ENCODE measurements around the gene LMNA. TPM values are rescaled to one million over a fixed set of nuclear protein-coding genes. Genes with fewer than 3 reads are reported as not detected.
A peak's percentile ranks its signal among the peaks of the same experiment; 100 is the strongest.

LMNA gene
- total RNA-seq, 1 donor from 2014 or later = 141 TPM

GRCh38 chr1:156143765-156144489 is 29.4 kb downstream of the LMNA start:
- Mint-ChIP-seq H3K27me3 (peaks cover 5% of the 10 kb centered on the region), H3K4me3 (no peak overlapping the region), H3K9me3 (no peaks in the 10 kb centered on the region), H3K27ac (peak overlapping the region; percentile 27), H3K36me3 (no peaks in the 10 kb centered on the region), H3K4me1 (ENCODE audit: unreplicated experiment) (peaks cover 35% of the 10 kb centered on the region)
- TF ChIP-seq, protein P1, sequence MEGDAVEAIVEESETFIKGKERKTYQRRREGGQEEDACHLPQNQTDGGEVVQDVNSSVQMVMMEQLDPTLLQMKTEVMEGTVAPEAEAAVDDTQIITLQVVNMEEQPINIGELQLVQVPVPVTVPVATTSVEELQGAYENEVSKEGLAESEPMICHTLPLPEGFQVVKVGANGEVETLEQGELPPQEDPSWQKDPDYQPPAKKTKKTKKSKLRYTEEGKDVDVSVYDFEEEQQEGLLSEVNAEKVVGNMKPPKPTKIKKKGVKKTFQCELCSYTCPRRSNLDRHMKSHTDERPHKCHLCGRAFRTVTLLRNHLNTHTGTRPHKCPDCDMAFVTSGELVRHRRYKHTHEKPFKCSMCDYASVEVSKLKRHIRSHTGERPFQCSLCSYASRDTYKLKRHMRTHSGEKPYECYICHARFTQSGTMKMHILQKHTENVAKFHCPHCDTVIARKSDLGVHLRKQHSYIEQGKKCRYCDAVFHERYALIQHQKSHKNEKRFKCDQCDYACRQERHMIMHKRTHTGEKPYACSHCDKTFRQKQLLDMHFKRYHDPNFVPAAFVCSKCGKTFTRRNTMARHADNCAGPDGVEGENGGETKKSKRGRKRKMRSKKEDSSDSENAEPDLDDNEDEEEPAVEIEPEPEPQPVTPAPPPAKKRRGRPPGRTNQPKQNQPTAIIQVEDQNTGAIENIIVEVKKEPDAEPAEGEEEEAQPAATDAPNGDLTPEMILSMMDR (conservative IDR thresholded peaks at IDR 0.05) = no peak
- no peak for DNase-seq (ENCODE audit: extremely low spot score, unreplicated experiment)

GRCh38 chr1:156144742-156145141 is 30.2 kb downstream of the LMNA start:
- Mint-ChIP-seq H3K27me3 (peaks cover 12% of the 10 kb centered on the region), H3K36me3 (no peaks in the 10 kb centered on the region)
- no peak for DNase-seq (ENCODE audit: extremely low spot score, unreplicated experiment)

GRCh38 chr1:156145650-156146019 is 31.1 kb downstream of the LMNA start:
- no peaks in the 10 kb centered on the region for H3K9me3 Mint-ChIP-seq
- no peak for DNase-seq (ENCODE audit: extremely low spot score, unreplicated experiment)
- H3K4me1 Mint-ChIP-seq (ENCODE audit: unreplicated experiment) = peaks cover 34% of the 10 kb centered on the region
- H3K4me3 Mint-ChIP-seq = no peak overlapping the region
- TF ChIP-seq, protein P1 (conservative IDR thresholded peaks at IDR 0.05) = no peak
- peak overlapping the region; percentile 76 for H3K27ac Mint-ChIP-seq
- no peaks in the 10 kb centered on the region for H3K36me3 Mint-ChIP-seq
- peaks cover 20% of the 10 kb centered on the region for H3K27me3 Mint-ChIP-seq

More at GRCh38 chr1:156144742-156145141, 30.2 kb downstream of the LMNA start:
- no peak overlapping the region for H3K4me3 Mint-ChIP-seq
- peak overlapping the region; percentile 31 for H3K27ac Mint-ChIP-seq
- no peaks in the 10 kb centered on the region for H3K9me3 Mint-ChIP-seq
- TF ChIP-seq, protein P1 (conservative IDR thresholded peaks at IDR 0.05) = no peak
- H3K4me1 Mint-ChIP-seq (ENCODE audit: unreplicated experiment) = peaks cover 32% of the 10 kb centered on the region

- Mint-ChIP-seq H3K4me3 (peak overlapping the region; percentile 86), H3K27ac (peak overlapping the region; percentile 76), H3K27me3 (peaks cover 20% of the 10 kb centered on the region), H3K4me1 (ENCODE audit: unreplicated experiment) (peaks cover 28% of the 10 kb centered on the region), H3K36me3 (no peaks in the 10 kb centered on the region), H3K9me3 (no peaks in the 10 kb centered on the region)
- TF ChIP-seq, protein P1 (conservative IDR thresholded peaks at IDR 0.05) = peak; percentile 77
- DNase-seq (ENCODE audit: extremely low spot score, unreplicated experiment) = no peak
These were observed 31.7 kb downstream of the LMNA start for GRCh38 chr1:156146020-156146768.

DNA sequence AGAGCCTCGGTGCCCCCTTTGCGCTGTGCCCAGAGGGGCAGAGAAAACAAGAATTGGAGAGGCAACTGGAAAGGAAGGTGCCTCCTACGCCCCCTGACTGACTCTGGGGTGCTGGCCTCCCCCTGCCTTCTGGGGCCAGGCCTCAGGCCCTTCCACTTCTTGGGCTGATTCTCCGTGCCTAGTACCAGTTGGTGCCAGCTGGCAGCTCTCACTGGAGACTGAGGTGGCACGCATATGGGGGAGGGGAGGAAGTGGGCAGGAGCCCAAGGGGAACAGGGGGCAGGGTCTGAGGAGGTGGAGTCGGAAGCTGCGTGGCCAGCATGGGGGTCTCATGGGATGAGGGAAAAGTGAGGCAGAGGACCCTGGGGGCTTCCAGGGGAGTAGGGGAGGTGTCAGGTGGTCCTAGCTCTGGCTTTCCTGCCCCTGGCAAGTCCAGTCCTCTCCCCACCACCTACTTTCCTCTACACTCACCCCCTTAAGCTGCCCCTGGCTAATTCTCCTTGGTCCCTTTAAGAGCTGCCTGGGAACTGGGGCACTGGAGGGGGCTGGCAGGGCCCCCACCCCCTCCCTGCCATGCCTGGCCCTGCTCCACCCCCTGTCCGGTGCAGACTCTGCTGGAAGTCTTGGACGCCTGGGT is 32.4 kb downstream of the LMNA start:
- DNase-seq (ENCODE audit: extremely low spot score, unreplicated experiment) = no peak
- H3K27ac Mint-ChIP-seq = peak overlapping the region; percentile 76

More for the DNA sequence above, 32.4 kb downstream of the LMNA start:
- TF ChIP-seq, protein P1 (conservative IDR thresholded peaks at IDR 0.05) = no peak
- H3K4me1 Mint-ChIP-seq (ENCODE audit: unreplicated experiment) = peaks cover 29% of the 10 kb centered on the region
- peaks cover 20% of the 10 kb centered on the region for H3K27me3 Mint-ChIP-seq
- H3K36me3 Mint-ChIP-seq = no peaks in the 10 kb centered on the region
- no peaks in the 10 kb centered on the region for H3K9me3 Mint-ChIP-seq
- H3K4me3 Mint-ChIP-seq = peak overlapping the region; percentile 86

All from type B pancreatic cell (in vitro differentiated cells).